Thyroid gland (tissue), 4 donors: ENCODE data around the gene URM1. TPM values are rescaled to one million over a fixed set of nuclear protein-coding genes. Genes with fewer than 3 reads are reported as not detected.

Experiments used
- DNase-seq, 2 donors: peaks; one replicate each; pipeline ENCODE4 v3.0.0-alpha.2; 2019
- H3K27ac ChIP-seq, 3 donors: fragments of 200-600 bp; sonication (generic); 1 replicate in 2 of 3; 2 replicates in 1 of 3; pipeline ENCODE4 v1.5.1; 2016 to 2019; ENCODE audit warnings: mild to moderate bottlenecking in 1 of 3, moderate library complexity in 1 of 3
- H3K27me3 ChIP-seq: fragments of 200-600 bp; sonication (generic); one replicate; pipeline ENCODE4 v1.5.1; 2019
- H3K36me3 ChIP-seq, 2 donors: fragments of 200-600 bp; sonication (generic); one replicate each; pipeline ENCODE4 v1.5.1; 2016 to 2019
- H3K4me1 ChIP-seq, 2 donors: fragments of 200-600 bp; sonication (generic); one replicate each; pipeline ENCODE4 v1.5.1; 2017 to 2019
- H3K4me3 ChIP-seq, 3 donors: fragments of 200-600 bp; sonication (generic); replicated peaks in 1 of 3; 1 replicate in 2 of 3; 2 replicates in 1 of 3; pipeline ENCODE4 v1.5.1; 2016; ENCODE audit warnings: mild to moderate bottlenecking in 1 of 3
- H3K9me3 ChIP-seq: fragments of 200-600 bp; sonication (generic); one replicate; pipeline ENCODE4 v1.5.1; 2017
- CTCF ChIP-seq, 6 experiments: fragments of 200-600 bp in 3 of 6; fragments of 450-650 bp in 3 of 6; sonication (generic) in 3 of 6; IDR thresholded peaks; one replicate each; pipeline ENCODE4 v1.5.1; 2016 to 2019; ENCODE audit warnings: antibody characterized with exemption in 6 of 6, mild to moderate bottlenecking in 2 of 6, inconsistent platforms in 1 of 6, moderate library complexity in 1 of 6
- POLR2A ChIP-seq, 2 donors: fragments of 450-650 bp; IDR thresholded peaks; one replicate each; pipeline ENCODE4 v1.6.1; 2017; ENCODE audit warnings: antibody characterized with exemption in 2 of 2, mild to moderate bottlenecking in 2 of 2, moderate library complexity in 1 of 2
- WGBS, 2 donors: methylation state at CpG; one replicate each; pipeline ENCODE4 v1.1.5; 2017; 5-methylcytosine and 5-hydroxymethylcytosine counted together
- intact Hi-C: fragments of 100-400 bp; cut with DNase I; formaldehyde crosslinking; loops from one replicate; pipeline ENCODE4 v1.15.1; 2023
- total RNA-seq, 4 donors: library from RNA; depleted of rRNA; stranded (reverse); fragments of >200 nt; gene quantifications; one replicate each; pipeline ENCODE4 v1.2.3, GENCODE V29; 2016

The URM1 gene
- total RNA-seq, 4 donors from 2014 or later: 24.3 to 39.4 (median 31.2) TPM

GRCh38 chr9:128392302-128393144, 21.3 kb downstream of the URM1 start:
- Histone ChIP-seq H3K9me3 (no peaks in the 10 kb centered on the region), H3K27ac (no peak overlapping the region), H3K36me3 (peaks cover 20 to 28% of the 10 kb centered on the region in 2 donors), H3K4me1 (peaks cover 0 to 22% of the 10 kb centered on the region in 2 donors), H3K27me3 (no peaks in the 10 kb centered on the region), H3K4me3 (no peak overlapping the region)
- TF ChIP-seq POLR2A (IDR thresholded peaks at IDR 0.05) (no peak), CTCF (IDR thresholded peaks at IDR 0.05) (no peak)
- 79 to 88% methylated on average over 45 to 48 of the region's 88 CpGs for WGBS, 2 donors
- DNase-seq: no peak
- intact Hi-C loops: no loop called here

GRCh38 chr9:128393145-128393775, 22.1 kb downstream of the URM1 start:
- DNase-seq: no peak
- 44 to 51% methylated on average over 22 to 43 of the region's 56 CpGs for WGBS, 2 donors
- intact Hi-C loops: no loop called here
- Histone ChIP-seq H3K27me3 (no peaks in the 10 kb centered on the region), H3K4me1 (peaks cover 0 to 25% of the 10 kb centered on the region in 2 donors), H3K27ac (no peak overlapping the region), H3K4me3 (no peak overlapping the region), H3K9me3 (no peaks in the 10 kb centered on the region), H3K36me3 (peaks cover 12 to 21% of the 10 kb centered on the region in 2 donors)
- no peak for TF ChIP-seq CTCF (IDR thresholded peaks at IDR 0.05)
- TF ChIP-seq POLR2A (IDR thresholded peaks at IDR 0.05): no peak

GRCh38 chr9:128393970-128394369, 22.8 kb downstream of the URM1 start:
- Histone ChIP-seq H3K4me1 (peaks cover 0 to 25% of the 10 kb centered on the region in 2 donors), H3K9me3 (no peaks in the 10 kb centered on the region), H3K4me3 (no peak overlapping the region), H3K27ac (no peak overlapping the region), H3K27me3 (no peaks in the 10 kb centered on the region), H3K36me3 (peaks cover 5 to 14% of the 10 kb centered on the region in 2 donors)
- WGBS, 2 donors: 39 to 86% methylated on average over 2 to 7 of the region's 7 CpGs
- TF ChIP-seq POLR2A (IDR thresholded peaks at IDR 0.05) (no peak), CTCF (IDR thresholded peaks at IDR 0.05) (no peak)
- no peak for DNase-seq
- intact Hi-C loops: no loop called here

GRCh38 chr9:128394379-128395168, 23.4 kb downstream of the URM1 start:
- intact Hi-C loops: no loop called here
- Histone ChIP-seq H3K27me3 (no peaks in the 10 kb centered on the region), H3K36me3 (peaks cover 0 to 8% of the 10 kb centered on the region in 2 donors), H3K4me1 (peaks cover 0 to 20% of the 10 kb centered on the region in 2 donors), H3K27ac (no peak overlapping the region), H3K4me3 (no peak overlapping the region), H3K9me3 (no peaks in the 10 kb centered on the region)
- TF ChIP-seq CTCF (IDR thresholded peaks at IDR 0.05) (no peak), POLR2A (IDR thresholded peaks at IDR 0.05) (no peak)
- WGBS, 2 donors: 55 to 58% methylated on average over 9 of the region's 9 CpGs
- no peak for DNase-seq
